HEK293 (cell line): Measurements from ENCODE around the gene AQP5.

Experiments
- BCL11A ChIP-seq: fragments of 450-650 bp; formaldehyde crosslinking; IDR thresholded peaks from 2 replicates; pipeline ENCODE4 v1.5.1; 2016; ENCODE audit warnings: low read depth, missing biosample characterization, missing genetic modification characterization
- CTCF ChIP-seq: fragments of 450-650 bp; formaldehyde crosslinking; IDR thresholded peaks from 2 replicates; pipeline ENCODE4 v1.5.1; 2016; ENCODE audit warnings: missing biosample characterization, missing genetic modification characterization
- HOXD13 ChIP-seq: sonication (generic); formaldehyde crosslinking; IDR thresholded peaks from 2 replicates; pipeline ENCODE4 v1.8.0; 2022; ENCODE audit warnings: missing genetic modification reagents, borderline replicate concordance
- KLF9 ChIP-seq: fragments of 450-650 bp; formaldehyde crosslinking; IDR thresholded peaks from 2 replicates; pipeline ENCODE4 v1.5.1; 2016; ENCODE audit warnings: missing biosample characterization, missing genetic modification characterization, low read depth
- ZBTB7A ChIP-seq: fragments of 450-650 bp; formaldehyde crosslinking; IDR thresholded peaks from 2 replicates; pipeline ENCODE4 v1.5.1; 2016; ENCODE audit warnings: low read depth, missing biosample characterization, missing genetic modification characterization
- ZNF311 ChIP-seq: fragments of 450-650 bp; formaldehyde crosslinking; IDR thresholded peaks from 2 replicates; pipeline ENCODE4 v1.5.1; 2017; ENCODE audit warnings: missing biosample characterization, missing genetic modification characterization, borderline replicate concordance
- ZNF37A ChIP-seq: fragments of 450-650 bp; IDR thresholded peaks from 2 replicates; pipeline ENCODE4 v1.5.1; 2018; ENCODE audit warnings: missing biosample characterization, missing genetic modification characterization
- ZNF513 ChIP-seq: fragments of 450-650 bp; IDR thresholded peaks from 2 replicates; pipeline ENCODE4 v1.5.1; 2018; ENCODE audit warnings: missing biosample characterization, missing genetic modification characterization
- ZNF624 ChIP-seq: fragments of 450-650 bp; formaldehyde crosslinking; IDR thresholded peaks from 2 replicates; pipeline ENCODE4 v1.5.1; 2017; ENCODE audit warnings: missing biosample characterization, missing genetic modification characterization
- ZNF701 ChIP-seq: fragments of 450-650 bp; formaldehyde crosslinking; IDR thresholded peaks from 2 replicates; pipeline ENCODE4 v1.5.1; 2016; ENCODE audit warnings: missing biosample characterization, missing genetic modification characterization
- ZSCAN5A ChIP-seq: fragments of 450-650 bp; formaldehyde crosslinking; IDR thresholded peaks from 2 replicates; pipeline ENCODE4 v1.5.1; 2016; ENCODE audit warnings: missing biosample characterization, missing genetic modification characterization
- TF ChIP-seq, protein P1 (sequence below): fragments of 450-650 bp; formaldehyde crosslinking; IDR thresholded peaks from 2 replicates; pipeline ENCODE4 v1.5.1; 2016; ENCODE audit warnings: missing biosample characterization, missing genetic modification characterization, low read depth

DNA sequence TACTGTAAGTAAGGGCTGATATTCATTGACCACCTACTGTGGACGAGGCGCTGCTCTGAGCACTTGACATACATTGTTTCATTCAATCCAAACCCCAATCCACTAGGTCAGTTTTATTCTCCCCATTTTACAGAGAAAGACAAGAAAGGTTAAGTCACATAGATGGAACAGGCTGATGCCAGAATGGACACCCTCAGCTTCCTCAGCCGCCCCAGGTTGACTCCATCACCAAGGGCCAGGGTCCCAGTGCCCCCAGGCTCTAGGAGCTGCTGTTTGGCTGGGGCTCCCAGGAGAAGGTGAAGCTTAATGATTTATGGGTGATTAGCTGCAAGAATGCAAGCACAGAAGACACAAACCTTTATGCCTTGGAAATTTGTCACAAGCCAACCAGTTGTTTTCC is 11.8 kb upstream of the AQP5 start:
- TF ChIP-seq BCL11A (tag by site-specific recombination) = no peak
- TF ChIP-seq ZNF311 (tag by site-specific recombination) = no peak
- TF ChIP-seq HOXD13 (CRISPR knock-in tag) = no peak
- TF ChIP-seq ZSCAN5A (tag by site-specific recombination) = no peak
- TF ChIP-seq ZNF701 (tag by site-specific recombination) = no peak
- TF ChIP-seq, protein P1, sequence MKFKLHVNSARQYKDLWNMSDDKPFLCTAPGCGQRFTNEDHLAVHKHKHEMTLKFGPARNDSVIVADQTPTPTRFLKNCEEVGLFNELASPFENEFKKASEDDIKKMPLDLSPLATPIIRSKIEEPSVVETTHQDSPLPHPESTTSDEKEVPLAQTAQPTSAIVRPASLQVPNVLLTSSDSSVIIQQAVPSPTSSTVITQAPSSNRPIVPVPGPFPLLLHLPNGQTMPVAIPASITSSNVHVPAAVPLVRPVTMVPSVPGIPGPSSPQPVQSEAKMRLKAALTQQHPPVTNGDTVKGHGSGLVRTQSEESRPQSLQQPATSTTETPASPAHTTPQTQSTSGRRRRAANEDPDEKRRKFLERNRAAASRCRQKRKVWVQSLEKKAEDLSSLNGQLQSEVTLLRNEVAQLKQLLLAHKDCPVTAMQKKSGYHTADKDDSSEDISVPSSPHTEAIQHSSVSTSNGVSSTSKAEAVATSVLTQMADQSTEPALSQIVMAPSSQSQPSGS (tag by site-specific recombination) = no peak
- no peak for TF ChIP-seq ZBTB7A (tag by site-specific recombination)
- no peak for TF ChIP-seq CTCF (tag by site-specific recombination)
- no peak for TF ChIP-seq ZNF513 (tag by site-specific recombination)
- no peak for TF ChIP-seq ZNF37A
- no peak for TF ChIP-seq ZNF624
- TF ChIP-seq KLF9 = no peak
